Measurements from ENCODE around the gene RAB11FIP3.

RAB11FIP3 gene

GRCh38 chr16:515939-516226, 90.4 kb downstream of the RAB11FIP3 start:
- Histone ChIP-seq H3K36me3 (peaks cover 14% of the 10 kb centered on the region), H3K27ac (no peak overlapping the region), H3K4me3 (ENCODE audit: low read depth in 1 of 2, low read length in 1 of 2) (no peak overlapping the region), H3K9me3 (no peaks in the 10 kb centered on the region), H3K27me3 (no peaks in the 10 kb centered on the region), H3K4me1 (ENCODE audit: control insufficient read depth in 1 of 2, insufficient read depth in 1 of 2, low read depth in 1 of 2, low read length in 1 of 2) (no peaks in the 10 kb centered on the region)
- no peak for TF ChIP-seq CTCF (IDR thresholded peaks at IDR 0.05)

GRCh38 chr16:516301-516700, 90.9 kb downstream of the RAB11FIP3 start:
- H3K9me3 ChIP-seq: no peaks in the 10 kb centered on the region
- H3K27ac ChIP-seq: no peak overlapping the region
- no peaks in the 10 kb centered on the region for H3K4me1 ChIP-seq (ENCODE audit: control insufficient read depth in 1 of 2, insufficient read depth in 1 of 2, low read depth in 1 of 2, low read length in 1 of 2)
- no peak overlapping the region for H3K4me3 ChIP-seq (ENCODE audit: low read depth in 1 of 2, low read length in 1 of 2)
- no peaks in the 10 kb centered on the region for H3K27me3 ChIP-seq
- no peak for TF ChIP-seq CTCF (IDR thresholded peaks at IDR 0.05)
- H3K36me3 ChIP-seq: peaks cover 14% of the 10 kb centered on the region

GRCh38 chr16:518858-519257, 93.4 kb downstream of the RAB11FIP3 start:
- peaks cover 14% of the 10 kb centered on the region for H3K36me3 ChIP-seq
- H3K27me3 ChIP-seq: no peaks in the 10 kb centered on the region
- no peak for TF ChIP-seq CTCF (IDR thresholded peaks at IDR 0.05)
- no peaks in the 10 kb centered on the region for H3K9me3 ChIP-seq
- no peaks in the 10 kb centered on the region for H3K4me1 ChIP-seq (ENCODE audit: control insufficient read depth in 1 of 2, insufficient read depth in 1 of 2, low read depth in 1 of 2, low read length in 1 of 2)
- no peak overlapping the region for H3K4me3 ChIP-seq (ENCODE audit: low read depth in 1 of 2, low read length in 1 of 2)
- H3K27ac ChIP-seq: no peak overlapping the region

- no peaks in the 10 kb centered on the region for H3K9me3 ChIP-seq
- no peaks in the 10 kb centered on the region for H3K27me3 ChIP-seq
- peaks cover 14% of the 10 kb centered on the region for H3K36me3 ChIP-seq
- no peak for TF ChIP-seq CTCF (IDR thresholded peaks at IDR 0.05)
- no peak overlapping the region for H3K4me3 ChIP-seq (ENCODE audit: low read depth in 1 of 2, low read length in 1 of 2)
- no peak overlapping the region for H3K27ac ChIP-seq
- no peaks in the 10 kb centered on the region for H3K4me1 ChIP-seq (ENCODE audit: control insufficient read depth in 1 of 2, insufficient read depth in 1 of 2, low read depth in 1 of 2, low read length in 1 of 2)
These were observed 94.0 kb downstream of the RAB11FIP3 start for GRCh38 chr16:519425-519824.

GRCh38 chr16:519841-520687, 94.6 kb downstream of the RAB11FIP3 start:
- H3K9me3 ChIP-seq: no peaks in the 10 kb centered on the region
- peaks cover 13% of the 10 kb centered on the region for H3K36me3 ChIP-seq
- no peak overlapping the region for H3K4me3 ChIP-seq (ENCODE audit: low read depth in 1 of 2, low read length in 1 of 2)
- no peak for TF ChIP-seq CTCF (IDR thresholded peaks at IDR 0.05)
- H3K4me1 ChIP-seq (ENCODE audit: control insufficient read depth in 1 of 2, insufficient read depth in 1 of 2, low read depth in 1 of 2, low read length in 1 of 2): no peaks in the 10 kb centered on the region
- no peaks in the 10 kb centered on the region for H3K27me3 ChIP-seq
- H3K27ac ChIP-seq: no peak overlapping the region
